ENCODE data around the gene FAM3A. TPM values are rescaled to one million over a fixed set of nuclear protein-coding genes. Genes with fewer than 3 reads are reported as not detected.

The FAM3A gene
- total and polyA plus RNA-seq, 8 donors: 26.4 to 78.5 (median 36.7) TPM

GRCh38 chrX:154513716-154514115 lies 2.3 kb downstream of the FAM3A start:
- no peak for FAIRE-seq
- H3K36me3 ChIP-seq: no peaks in the 10 kb centered on the region
- WGBS, 2 donors: 80 to 90% methylated on average over 2 of the region's 2 CpGs

GRCh38 chrX:154512879-154513553 lies 3.0 kb downstream of the FAM3A start:
- 87 to 94% methylated on average over 16 of the region's 16 CpGs for WGBS, 2 donors
- Histone ChIP-seq H3K36me3 (no peaks in the 10 kb centered on the region), H3K27ac (no peak overlapping the region), H3K4me3 (no peak overlapping the region), H3K4me1 (no peaks in the 10 kb centered on the region), H3K27me3 (no peaks in the 10 kb centered on the region), H3K9me3 (no peaks in the 10 kb centered on the region)
- no peak for TF ChIP-seq CTCF (IDR thresholded peaks at IDR 0.05)
- FAIRE-seq: no peak
- DNase-seq: no peak
- intact Hi-C loops (cut with DNase I): no loop called here
- no peak for ATAC-seq

More at GRCh38 chrX:154513716-154514115, 2.3 kb downstream of the FAM3A start:
- no peak for TF ChIP-seq CTCF (IDR thresholded peaks at IDR 0.05)
- no peaks in the 10 kb centered on the region for H3K9me3 ChIP-seq
- DNase-seq (no peak), ATAC-seq (no peak)
- H3K27me3 ChIP-seq: no peaks in the 10 kb centered on the region
- no peak overlapping the region for H3K27ac ChIP-seq
- H3K4me1 ChIP-seq: no peaks in the 10 kb centered on the region
- H3K4me3 ChIP-seq: no peak overlapping the region
- intact Hi-C loops (cut with DNase I): no loop called here

- TF ChIP-seq CTCF (IDR thresholded peaks at IDR 0.05): no peak
- Histone ChIP-seq H3K4me3 (no peak overlapping the region), H3K4me1 (no peaks in the 10 kb centered on the region), H3K36me3 (peaks cover 0 to 6% (median 0%) of the 10 kb centered on the region in 3 donors), H3K27me3 (no peaks in the 10 kb centered on the region), H3K27ac (no peak overlapping the region), H3K9me3 (no peaks in the 10 kb centered on the region)
- ATAC-seq: no peak
- WGBS, 2 donors: 81 to 83% methylated on average over 12 of the region's 12 CpGs
- no peak for DNase-seq
- FAIRE-seq: no peak
- intact Hi-C loops (cut with DNase I): no loop called here
Measured at GRCh38 chrX:154511761-154512160, 4.3 kb downstream of the FAM3A start.

- Histone ChIP-seq H3K27ac (no peak overlapping the region), H3K4me1 (no peaks in the 10 kb centered on the region), H3K27me3 (no peaks in the 10 kb centered on the region), H3K36me3 (peaks cover 0 to 6% (median 0%) of the 10 kb centered on the region in 3 donors), H3K4me3 (no peak overlapping the region), H3K9me3 (no peaks in the 10 kb centered on the region)
- intact Hi-C loops (cut with DNase I): no loop called here
- FAIRE-seq: no peak
- no peak for DNase-seq
- 86 to 97% methylated on average over 5 of the region's 5 CpGs for WGBS, 2 donors
- ATAC-seq: no peak
- TF ChIP-seq CTCF (IDR thresholded peaks at IDR 0.05): no peak
Measured at GRCh38 chrX:154509455-154509854, 6.6 kb downstream of the FAM3A start.

- 82 to 84% methylated on average over 13 of the region's 13 CpGs for WGBS, 2 donors
- H3K4me3 ChIP-seq: no peak overlapping the region
- peak in 1 of 6 donors; percentile 69 for DNase-seq
- H3K27ac ChIP-seq: no peak overlapping the region
- peaks cover 0 to 6% (median 0%) of the 10 kb centered on the region in 3 donors for H3K36me3 ChIP-seq
- intact Hi-C loops (cut with DNase I): no loop called here
- no peak for FAIRE-seq
- no peak for ATAC-seq
- no peaks in the 10 kb centered on the region for H3K27me3 ChIP-seq
- no peak for TF ChIP-seq CTCF (IDR thresholded peaks at IDR 0.05)
- no peaks in the 10 kb centered on the region for H3K4me1 ChIP-seq
- H3K9me3 ChIP-seq: no peaks in the 10 kb centered on the region
Measured at GRCh38 chrX:154508384-154508745, 7.7 kb downstream of the FAM3A start.
